Mesendoderm (in vitro differentiated cells): ENCODE data around the gene PRDM16.

ENCODE experiments used
- DNase-seq: peaks from one replicate; pipeline ENCODE4 v3.0.0; 2013
- H2AK5ac ChIP-seq: 2 replicates; pipeline ENCODE4 v1.6.1; 2013; ENCODE audit warnings: low read length, inconsistent platforms
- H2BK120ac ChIP-seq: 2 replicates; pipeline ENCODE4 v1.6.1; 2013; ENCODE audit warnings: low read depth, mild to moderate bottlenecking, low read length, moderate library complexity, mixed read lengths
- H2BK15ac ChIP-seq: replicated peaks from 2 replicates; pipeline ENCODE4 v1.6.1; 2013; ENCODE audit warnings: low read depth, mild to moderate bottlenecking, moderate library complexity
- H2BK5ac ChIP-seq: 2 replicates; pipeline ENCODE4 v1.6.1; 2013; ENCODE audit warnings: low read length, inconsistent platforms
- H3K18ac ChIP-seq: 2 replicates; pipeline ENCODE4 v1.6.1; 2013; ENCODE audit warnings: mild to moderate bottlenecking, low read length, mixed read lengths
- H3K23ac ChIP-seq: one replicate; pipeline ENCODE4 v1.6.1; 2013; ENCODE audit warnings: low read length
- H3K27ac ChIP-seq: 2 replicates; pipeline ENCODE4 v1.5.1; 2013; ENCODE audit warnings: low read depth, mild to moderate bottlenecking, inconsistent platforms, low read length, moderate library complexity
- H3K27me3 ChIP-seq: 2 replicates; pipeline ENCODE4 v1.6.1; 2013; ENCODE audit warnings: low read length, control low read depth, mild to moderate bottlenecking, inconsistent platforms; ENCODE audit not compliant: insufficient read depth, poor library complexity
- H3K36me3 ChIP-seq: 2 replicates; pipeline ENCODE4 v1.6.1; 2013; ENCODE audit warnings: low read length, inconsistent platforms; ENCODE audit not compliant: control insufficient read depth, insufficient read depth
- H3K4ac ChIP-seq: one replicate; pipeline ENCODE4 v1.6.1; 2013; ENCODE audit warnings: low read depth, mild to moderate bottlenecking, low read length, moderate library complexity
- H3K4me1 ChIP-seq: 2 replicates; pipeline ENCODE4 v1.6.1; 2013; ENCODE audit warnings: low read depth, low read length, inconsistent platforms; ENCODE audit not compliant: control insufficient read depth
- H3K4me2 ChIP-seq: 2 replicates; pipeline ENCODE4 v1.6.1; 2013; ENCODE audit warnings: low read length
- H3K4me3 ChIP-seq: 2 replicates; pipeline ENCODE4 v1.5.1; 2013; ENCODE audit warnings: mild to moderate bottlenecking, low read length
- H3K56ac ChIP-seq: one replicate; pipeline ENCODE4 v1.6.1; 2013; ENCODE audit warnings: low read length
- H3K79me1 ChIP-seq: 2 replicates; pipeline ENCODE4 v1.6.1; 2013; ENCODE audit warnings: low read length, inconsistent platforms
- H3K79me2 ChIP-seq: 2 replicates; pipeline ENCODE4 v1.6.1; 2013; ENCODE audit warnings: mild to moderate bottlenecking, low read length; ENCODE audit not compliant: control insufficient read depth, insufficient read depth
- H3K9ac ChIP-seq: 2 replicates; pipeline ENCODE4 v1.6.1; 2013; ENCODE audit warnings: low read length, inconsistent platforms
- H4K5ac ChIP-seq: one replicate; pipeline ENCODE4 v1.6.1; 2013; ENCODE audit warnings: low read length
- H4K8ac ChIP-seq: one replicate; pipeline ENCODE4 v1.6.1; 2013; ENCODE audit warnings: low read depth, mild to moderate bottlenecking, control low read depth, low read length, moderate library complexity
- WGBS: extraction: QIAGEN DNeasy Blood & Tissue Kit; methylation state at CpG from one replicate; pipeline ENCODE4 v1.1.7; 2013; ENCODE audit warnings: low lambda C conversion rate, missing lambda C conversion rate; ENCODE audit not compliant: insufficient coverage; ENCODE audit errors: extremely low coverage; 5-methylcytosine and 5-hydroxymethylcytosine counted together

Gene PRDM16

GRCh38 chr1:3262681-3263286 is 193.8 kb downstream of the PRDM16 start:
- Histone ChIP-seq H3K4me3 (no peak overlapping the region), H3K56ac (no peak overlapping the region), H3K36me3 (no peaks in the 10 kb centered on the region), H4K8ac (no peak overlapping the region), H3K4me2 (no peak overlapping the region), H4K5ac (no peak overlapping the region), H2AK5ac (no peak overlapping the region), H3K27ac (no peak overlapping the region), H3K27me3 (no peaks in the 10 kb centered on the region), H3K79me1 (no peaks in the 10 kb centered on the region), H2BK5ac (no peak overlapping the region), H3K4ac (no peak overlapping the region), H2BK15ac (no peak overlapping the region), H3K18ac (no peak overlapping the region), H3K79me2 (no peaks in the 10 kb centered on the region), H3K23ac (no peak overlapping the region), H3K9ac (no peak overlapping the region), H2BK120ac (no peak overlapping the region), H3K4me1 (no peaks in the 10 kb centered on the region)
- WGBS = no CpG with 5 or more reads among the region's 26 CpGs
- no peak for DNase-seq

DNA sequence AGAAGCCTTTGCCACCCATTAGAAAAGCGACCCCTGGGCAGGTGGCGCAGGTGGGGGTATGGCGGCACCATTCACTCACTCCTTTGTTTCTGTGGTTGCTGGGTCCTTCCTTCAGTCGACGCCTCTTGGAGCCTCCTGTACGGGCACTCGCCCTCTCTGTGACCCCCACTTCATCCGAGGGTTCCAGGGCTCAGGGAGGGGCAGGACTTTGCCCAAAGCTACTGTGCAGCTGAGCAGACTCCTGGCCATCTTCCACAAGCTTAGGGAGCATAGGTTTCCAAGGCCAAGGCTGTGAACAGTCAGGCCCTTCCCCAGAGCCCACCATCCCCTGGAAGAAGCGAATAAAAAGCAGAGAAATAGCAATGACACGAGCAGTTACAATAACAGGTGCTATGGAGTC is 194.8 kb downstream of the PRDM16 start:
- Histone ChIP-seq H3K4me2 (no peak overlapping the region), H3K27me3 (no peaks in the 10 kb centered on the region), H3K9ac (no peak overlapping the region), H3K36me3 (no peaks in the 10 kb centered on the region), H2BK15ac (no peak overlapping the region), H2BK5ac (no peak overlapping the region), H3K4ac (no peak overlapping the region), H3K27ac (no peak overlapping the region), H3K4me1 (no peaks in the 10 kb centered on the region), H3K56ac (no peak overlapping the region), H3K4me3 (no peak overlapping the region), H3K79me1 (no peaks in the 10 kb centered on the region), H3K18ac (no peak overlapping the region), H4K8ac (no peak overlapping the region), H2AK5ac (no peak overlapping the region), H3K79me2 (no peaks in the 10 kb centered on the region), H2BK120ac (no peak overlapping the region), H3K23ac (no peak overlapping the region), H4K5ac (no peak overlapping the region)
- WGBS = no CpG with 5 or more reads among the region's 10 CpGs
- no peak for DNase-seq

- H3K9ac ChIP-seq = no peak overlapping the region
- H3K18ac ChIP-seq = no peak overlapping the region
- no peak overlapping the region for H2AK5ac ChIP-seq
- H4K5ac ChIP-seq = no peak overlapping the region
- no peak overlapping the region for H2BK120ac ChIP-seq
- WGBS = no CpG with 5 or more reads among the region's 10 CpGs
- H3K4ac ChIP-seq = no peak overlapping the region
- H3K79me1 ChIP-seq = no peaks in the 10 kb centered on the region
- H3K56ac ChIP-seq = no peak overlapping the region
- no peaks in the 10 kb centered on the region for H3K27me3 ChIP-seq
- H2BK15ac ChIP-seq = no peak overlapping the region
- H3K23ac ChIP-seq = no peak overlapping the region
- no peaks in the 10 kb centered on the region for H3K4me1 ChIP-seq
- DNase-seq = no peak
- H2BK5ac ChIP-seq = no peak overlapping the region
- H3K4me2 ChIP-seq = no peak overlapping the region
- H4K8ac ChIP-seq = no peak overlapping the region
- H3K36me3 ChIP-seq = no peaks in the 10 kb centered on the region
- no peak overlapping the region for H3K27ac ChIP-seq
- no peaks in the 10 kb centered on the region for H3K79me2 ChIP-seq
- no peak overlapping the region for H3K4me3 ChIP-seq
Observed at GRCh38 chr1:3264456-3264855, 195.5 kb downstream of the PRDM16 start.

DNA sequence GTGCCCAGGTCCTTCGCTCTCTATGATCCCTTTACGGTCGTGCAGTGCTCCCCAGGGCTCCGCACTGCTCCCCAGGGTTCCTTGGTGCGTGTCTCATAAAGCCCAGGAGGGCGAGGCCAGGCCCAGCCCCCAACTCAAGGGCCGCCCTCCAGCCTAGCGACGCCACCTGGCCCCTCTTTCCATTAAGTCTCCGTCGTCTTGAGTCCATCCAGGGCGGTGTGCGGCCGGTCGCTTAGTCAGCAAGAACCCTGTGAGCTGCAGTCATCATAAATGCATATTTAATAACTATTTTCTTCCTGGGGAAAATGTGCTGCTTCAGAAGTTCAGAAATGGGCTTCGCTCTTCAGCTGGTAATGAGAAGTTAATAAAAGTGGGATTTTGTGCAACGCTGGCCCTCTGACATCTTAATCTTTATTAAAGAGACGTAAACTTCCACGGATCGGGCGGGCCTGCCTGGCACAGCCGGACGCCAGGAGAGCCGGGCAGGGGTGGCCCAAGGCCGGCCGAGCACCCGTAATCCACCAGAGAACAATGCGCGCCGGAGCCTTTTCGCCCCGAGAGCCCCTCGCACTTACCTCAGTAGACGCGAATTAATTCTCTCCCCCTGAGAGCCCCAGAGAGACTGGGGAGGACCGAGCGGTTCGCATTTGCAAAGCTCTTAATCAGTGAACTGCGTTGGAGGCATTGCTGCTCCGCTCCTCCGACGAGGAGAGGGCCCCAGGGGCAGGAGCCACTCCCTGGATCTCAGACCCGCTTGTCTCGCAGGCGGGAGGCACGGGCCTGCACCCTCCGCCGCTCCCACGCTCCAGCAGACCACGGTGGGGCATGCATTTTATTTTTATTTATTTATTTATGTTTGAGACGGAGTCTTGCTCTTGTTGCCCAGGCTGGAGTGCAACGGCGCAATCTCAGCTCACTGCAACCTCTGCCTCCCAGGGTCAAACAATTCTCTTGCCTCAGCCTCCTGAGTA is 197.1 kb downstream of the PRDM16 start:
- Histone ChIP-seq H3K4me1 (no peaks in the 10 kb centered on the region), H3K79me1 (no peaks in the 10 kb centered on the region), H2BK15ac (no peak overlapping the region), H3K18ac (no peak overlapping the region), H2BK120ac (no peak overlapping the region), H3K9ac (no peak overlapping the region), H3K4ac (no peak overlapping the region), H4K8ac (no peak overlapping the region), H3K79me2 (no peaks in the 10 kb centered on the region), H2BK5ac (no peak overlapping the region), H3K23ac (no peak overlapping the region), H3K36me3 (no peaks in the 10 kb centered on the region), H3K56ac (no peak overlapping the region), H2AK5ac (no peak overlapping the region), H3K4me2 (no peak overlapping the region), H3K27ac (no peak overlapping the region), H3K27me3 (no peaks in the 10 kb centered on the region), H4K5ac (no peak overlapping the region), H3K4me3 (no peak overlapping the region)
- no CpG with 5 or more reads among the region's 53 CpGs for WGBS
- DNase-seq = no peak

GRCh38 chr1:3266870-3267549 is 198.0 kb downstream of the PRDM16 start:
- Histone ChIP-seq H3K79me1 (no peaks in the 10 kb centered on the region), H3K4ac (no peak overlapping the region), H3K4me3 (no peak overlapping the region), H3K79me2 (no peaks in the 10 kb centered on the region), H2BK120ac (no peak overlapping the region), H3K56ac (no peak overlapping the region), H3K23ac (no peak overlapping the region), H3K4me1 (no peaks in the 10 kb centered on the region), H4K5ac (no peak overlapping the region), H3K27me3 (no peaks in the 10 kb centered on the region), H3K36me3 (no peaks in the 10 kb centered on the region), H3K9ac (no peak overlapping the region), H3K27ac (no peak overlapping the region), H4K8ac (no peak overlapping the region), H2BK15ac (no peak overlapping the region), H2AK5ac (no peak overlapping the region), H3K18ac (no peak overlapping the region), H3K4me2 (no peak overlapping the region), H2BK5ac (no peak overlapping the region)
- no CpG with 5 or more reads among the region's 27 CpGs for WGBS
- DNase-seq = no peak
